GM19455 (cell line): Measurements from ENCODE around the gene AMDHD2.
A peak's percentile ranks its signal among the peaks of the same experiment; 100 is the strongest.

ENCODE experiments used
- ATAC-seq: cut with Tn5 transposase; IDR thresholded peaks from one replicate; pipeline ENCODE4 v1.9.1; 2021; ENCODE audit not compliant: unreplicated experiment

The AMDHD2 gene

DNA sequence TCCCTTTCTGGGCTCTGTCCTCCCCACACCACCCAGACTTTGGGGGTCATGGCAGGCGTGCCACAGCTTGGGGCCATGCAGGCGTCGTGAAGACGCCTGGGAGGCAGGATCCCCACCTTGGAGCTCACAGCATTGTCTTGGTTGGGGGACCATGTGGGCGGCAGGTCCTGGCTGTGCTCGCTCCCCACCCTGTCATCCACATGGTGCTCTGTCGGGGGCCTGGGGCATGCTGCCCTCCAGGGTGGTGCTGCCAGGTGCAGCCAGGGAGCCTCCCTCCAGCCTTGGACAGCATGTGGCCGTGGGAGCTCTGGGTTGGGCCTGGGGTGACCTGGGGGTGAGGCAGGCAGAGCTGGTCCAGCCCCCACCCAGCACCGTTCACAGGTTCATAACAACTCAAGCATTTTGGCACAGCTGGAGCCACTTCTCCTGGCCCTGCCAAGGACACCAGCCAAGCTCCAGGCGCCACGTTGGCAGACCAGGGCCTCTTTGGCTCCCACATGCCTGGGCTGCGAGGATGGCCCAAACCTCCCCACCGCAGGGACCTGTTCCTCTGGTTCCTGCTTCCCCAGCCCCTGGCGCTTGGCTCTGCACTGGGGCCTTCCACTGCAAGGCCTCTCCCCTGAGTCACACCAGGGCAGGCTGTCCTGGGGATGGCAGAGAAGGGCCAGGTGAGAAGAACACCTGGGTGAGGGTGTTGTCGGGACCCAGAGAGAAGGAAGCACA lies 21.5 kb upstream of the AMDHD2 start:
- no peak for ATAC-seq

- ATAC-seq, result no peak
Measured at GRCh38 chr16:2499454-2499853, 20.7 kb upstream of the AMDHD2 start.

DNA sequence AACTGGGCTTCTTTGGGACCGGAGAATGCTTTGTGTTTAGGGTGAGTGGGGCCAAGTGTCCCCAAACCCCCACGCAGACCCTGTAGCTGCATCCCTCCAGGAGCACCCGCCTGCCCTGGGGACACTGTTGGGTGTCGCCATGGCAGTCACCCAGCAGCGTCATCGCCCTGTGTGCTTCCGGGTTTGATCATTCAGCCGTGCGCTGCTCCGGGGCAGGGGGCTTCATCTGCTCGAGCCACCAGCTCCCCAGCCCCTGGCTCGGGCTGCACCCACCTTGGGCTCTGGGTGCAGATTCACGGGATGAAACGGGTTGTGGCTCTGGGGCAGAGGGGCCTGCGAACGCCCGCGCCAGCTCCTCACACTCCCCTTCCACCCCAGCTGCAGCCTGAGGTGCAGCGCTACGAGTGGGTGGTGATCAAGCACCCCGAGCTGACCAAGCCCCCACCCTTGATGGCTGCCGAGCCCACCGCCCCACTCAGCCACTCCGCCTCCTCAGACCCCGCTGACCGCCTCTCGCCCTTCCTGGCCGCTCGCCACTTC lies 20.2 kb upstream of the AMDHD2 start:
- ATAC-seq, result no peak

GRCh38 chr16:2500430-2500917 lies 19.7 kb upstream of the AMDHD2 start:
- no peak for ATAC-seq

DNA sequence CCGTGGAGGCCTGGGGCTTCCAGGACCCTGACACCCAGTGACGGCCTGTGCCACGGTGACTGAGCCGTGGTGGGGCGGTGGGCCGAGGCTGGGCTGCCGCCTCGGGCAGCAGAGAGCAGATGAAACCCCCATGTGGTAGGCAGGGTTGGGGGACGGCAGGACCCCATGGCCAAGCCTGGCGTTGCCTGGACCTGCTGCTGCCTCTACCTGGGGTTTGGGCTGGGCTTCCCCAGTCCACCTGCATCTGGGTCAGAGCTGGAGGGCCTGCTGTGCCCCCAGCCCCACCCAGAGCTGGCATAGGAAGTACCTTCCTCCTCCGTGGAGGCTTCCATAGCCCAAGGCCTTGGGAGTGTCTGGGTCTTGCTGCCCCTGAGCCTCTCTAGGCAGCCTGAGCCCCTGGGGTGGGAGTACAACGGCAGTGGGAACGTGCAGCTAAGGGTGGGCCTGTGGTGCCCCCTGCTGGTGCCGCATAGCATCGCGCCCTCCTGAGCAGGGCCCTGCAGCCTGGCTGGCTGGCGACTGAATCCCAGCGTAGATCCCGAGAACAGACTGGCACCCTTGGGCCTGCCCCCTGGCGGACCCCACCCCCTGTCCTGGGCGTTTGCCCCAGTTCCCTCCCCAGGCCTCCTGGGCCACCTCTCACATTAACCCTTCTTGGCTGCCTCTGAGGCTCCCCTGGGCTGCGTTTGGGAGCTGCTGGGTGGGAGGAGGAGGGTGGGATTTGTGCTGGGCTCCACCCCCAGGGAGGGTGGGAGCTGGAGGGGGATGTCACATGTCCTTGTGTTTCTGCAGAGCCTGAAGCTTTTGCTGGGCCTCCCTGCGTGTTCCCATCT lies 19.0 kb upstream of the AMDHD2 start:
- ATAC-seq, result no peak

- ATAC-seq, result no peak
Measured at GRCh38 chr16:2501946-2502895, 17.9 kb upstream of the AMDHD2 start.

DNA sequence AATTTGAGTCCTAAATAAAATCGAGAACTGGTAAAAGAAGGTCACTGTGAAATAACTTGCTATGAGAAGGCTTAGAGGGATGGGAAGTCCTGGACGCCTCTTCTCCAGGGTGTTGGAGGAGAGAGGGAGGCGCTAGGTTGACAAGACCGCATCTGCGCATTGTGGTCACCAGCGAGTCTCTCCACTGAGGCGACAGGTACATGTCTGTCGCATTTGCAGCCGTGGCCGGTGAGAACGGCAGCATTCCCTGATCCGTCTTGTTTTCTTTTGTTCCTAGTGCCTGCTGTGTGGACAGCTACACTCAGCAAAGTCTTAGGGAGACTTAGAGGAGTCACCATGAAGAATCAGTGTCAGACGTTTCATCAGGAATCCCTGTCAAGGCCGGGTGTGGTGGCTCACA lies 14.5 kb upstream of the AMDHD2 start:
- no peak for ATAC-seq

DNA sequence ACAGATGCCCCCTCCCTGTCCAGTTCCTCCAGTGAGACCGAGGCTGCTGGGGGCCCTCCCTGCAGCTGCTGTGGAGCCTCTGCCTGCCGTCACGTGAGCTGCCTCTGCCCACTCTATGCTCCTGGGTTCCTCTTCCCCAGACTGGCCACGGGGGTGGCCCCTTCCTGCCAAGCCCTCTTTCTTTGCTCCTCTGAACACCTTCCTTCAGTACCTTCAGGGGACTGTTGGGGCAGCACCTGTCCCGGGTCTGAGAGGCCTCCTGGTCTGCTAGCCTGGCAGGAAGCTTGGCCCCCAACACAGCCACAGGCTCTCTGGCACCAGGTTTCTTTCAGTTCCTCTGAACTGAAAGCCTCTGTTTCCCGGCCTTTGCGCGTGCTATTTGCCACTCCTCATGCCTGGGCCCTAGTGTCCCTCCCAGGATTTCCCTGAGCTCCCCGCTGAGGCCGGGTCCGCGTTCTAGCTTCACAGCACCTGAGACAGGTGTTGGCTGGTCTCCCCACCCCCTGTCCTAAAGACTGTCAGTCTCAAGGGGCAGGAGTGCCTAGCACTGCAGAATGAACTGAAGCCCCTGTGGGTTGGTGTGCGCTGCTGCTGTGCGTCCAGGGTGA lies 13.0 kb upstream of the AMDHD2 start:
- no peak for ATAC-seq

DNA sequence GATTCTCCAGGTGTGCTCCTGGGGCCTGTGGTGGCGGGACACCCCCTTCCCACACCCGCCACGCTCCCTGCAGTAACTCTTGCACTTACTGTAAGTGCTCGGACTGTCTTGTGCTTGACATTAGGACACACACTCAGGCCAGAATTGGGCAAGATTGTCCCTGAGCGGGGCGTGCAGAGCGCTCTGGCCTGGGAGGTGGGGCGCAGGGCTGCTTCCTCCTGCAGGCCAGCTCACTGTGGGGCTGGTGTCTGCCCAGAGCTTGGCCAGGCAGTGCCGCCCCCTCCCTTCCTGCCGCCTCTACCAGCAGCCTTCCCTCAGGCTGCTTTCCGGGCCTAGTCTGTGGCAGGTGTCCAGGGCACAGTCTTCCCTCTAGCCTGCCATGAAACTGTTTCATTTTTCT lies 12.5 kb upstream of the AMDHD2 start:
- no peak for ATAC-seq

DNA sequence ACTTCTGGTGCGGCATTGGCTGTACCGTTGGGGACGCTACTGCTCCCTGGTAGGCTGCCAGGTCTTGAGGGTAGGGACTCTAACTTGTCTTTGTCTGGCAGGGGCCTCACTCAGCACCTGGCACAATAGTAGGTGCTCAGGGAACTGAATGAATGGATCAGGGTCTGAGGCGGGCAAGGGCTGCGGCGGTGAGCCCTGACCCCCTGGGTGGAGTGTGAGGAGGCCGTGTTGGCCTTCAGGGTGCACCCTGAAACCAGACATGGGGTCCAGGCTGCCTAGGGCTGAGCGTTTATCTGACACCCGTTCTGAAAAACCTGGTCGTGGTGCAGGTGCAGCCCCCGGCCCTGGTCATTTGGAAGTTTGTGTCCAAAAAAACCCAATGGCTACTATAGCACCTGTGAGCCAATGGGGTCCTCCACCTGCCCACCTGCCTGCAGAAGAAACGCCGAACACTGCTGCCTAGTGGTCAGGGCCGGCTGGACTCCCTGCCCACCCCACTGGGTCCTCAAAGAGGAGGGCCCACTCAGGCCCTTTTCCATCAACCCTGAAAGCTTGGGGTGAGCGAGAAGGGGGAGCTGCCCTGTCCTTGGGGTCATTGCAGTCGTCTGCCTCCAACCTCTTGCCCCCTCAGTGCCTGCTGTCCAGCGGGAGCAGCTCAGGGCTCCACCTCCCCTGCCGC lies 11.3 kb upstream of the AMDHD2 start:
- no peak for ATAC-seq

- ATAC-seq, result no peak
Measured at GRCh38 chr16:2511128-2511800, 8.9 kb upstream of the AMDHD2 start.

DNA sequence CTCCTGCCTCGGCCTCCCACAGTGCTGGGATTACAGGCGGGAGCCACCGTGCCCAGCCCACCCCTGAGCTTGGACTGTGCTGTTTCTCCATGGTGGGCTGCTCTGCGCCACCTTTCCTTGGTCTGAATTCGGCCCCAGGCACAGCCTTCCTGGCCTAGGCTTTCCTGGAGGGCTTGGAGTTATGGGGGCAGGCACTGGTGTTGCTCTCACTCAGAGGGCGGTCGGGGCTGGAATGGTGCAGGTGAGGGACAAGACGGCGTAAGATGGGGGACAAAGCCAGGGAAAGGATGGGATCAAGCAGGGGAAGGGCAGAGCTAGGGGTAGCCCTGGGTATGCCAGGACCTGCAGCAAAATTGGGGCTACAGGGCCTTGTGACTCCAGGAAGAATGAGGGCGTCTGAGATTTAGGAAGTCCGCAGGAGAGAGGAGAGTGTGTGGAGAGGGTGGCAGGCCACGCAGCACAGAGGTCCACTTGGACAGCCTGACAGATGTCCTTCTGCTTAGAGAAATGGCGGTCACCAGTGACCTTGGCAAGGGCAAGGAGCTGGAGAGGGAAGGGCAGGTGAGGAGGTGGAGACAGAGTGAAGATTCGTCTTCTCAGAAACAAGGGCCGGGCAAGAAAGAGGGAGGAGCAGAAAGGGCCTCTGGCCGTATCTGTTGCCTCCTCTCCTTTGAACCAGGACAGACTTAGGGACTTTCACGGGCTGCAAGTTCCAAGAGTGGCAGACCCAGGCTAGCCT lies 8.0 kb upstream of the AMDHD2 start:
- ATAC-seq, result no peak

- ATAC-seq, result no peak
Measured at GRCh38 chr16:2512735-2513404, 7.3 kb upstream of the AMDHD2 start.

DNA sequence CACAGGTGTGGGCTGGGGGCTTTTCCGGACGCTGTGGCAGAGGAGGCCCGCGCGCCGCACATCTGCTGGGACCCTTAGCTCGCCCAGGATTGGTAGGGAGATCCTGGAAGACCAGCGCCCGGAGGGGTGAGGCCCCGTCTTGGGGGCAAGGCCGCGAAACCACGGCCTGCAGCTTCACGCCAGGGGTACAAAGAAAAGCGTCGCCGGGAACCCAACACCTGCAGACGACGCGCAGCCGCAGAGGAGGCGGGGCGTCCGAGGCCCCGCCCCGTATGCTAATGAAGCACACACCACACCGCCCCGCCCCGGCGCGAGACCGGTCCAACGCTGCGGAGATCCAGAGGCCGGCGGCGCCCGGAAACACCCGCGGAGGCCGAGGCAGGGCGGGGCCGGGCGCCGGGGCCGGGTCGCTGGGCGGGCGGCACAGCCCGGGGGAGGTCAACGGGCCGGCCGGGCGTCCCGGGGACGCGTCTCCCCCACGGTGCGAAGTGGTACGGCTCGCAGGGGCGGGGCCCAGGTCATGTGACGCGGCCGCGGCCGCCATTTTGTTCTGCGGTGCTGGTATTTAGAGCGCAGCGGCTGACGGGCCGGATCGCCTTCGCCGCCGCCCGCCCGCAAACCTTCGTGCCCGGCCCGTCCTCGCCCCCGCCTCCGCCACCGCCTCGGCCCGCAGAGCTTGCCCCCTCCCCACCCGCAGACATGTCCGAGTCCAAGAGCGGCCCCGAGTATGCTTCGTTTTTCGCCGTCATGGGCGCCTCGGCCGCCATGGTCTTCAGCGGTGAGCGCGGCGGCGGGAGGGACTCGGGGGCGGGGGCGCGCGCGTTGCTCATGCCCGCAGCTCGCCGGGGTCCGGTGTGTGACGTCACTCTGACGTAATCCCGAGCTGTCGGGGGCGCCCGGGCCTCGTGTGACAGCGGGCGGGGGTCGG lies 6.5 kb upstream of the AMDHD2 start, which contains the start of gene ATP6V0C:
ATP6V0C (plus strand) TSS at position 548 of the 928 bp plus-strand sequence; CDS start at position 700, 152 bp downstream.
- peak; percentile 67 for ATAC-seq

GRCh38 chr16:2514333-2515179 lies 5.6 kb upstream of the AMDHD2 start:
- no peak for ATAC-seq
